Glomerular visceral epithelial cell (primary cell): ENCODE data around the gene SLC17A1.
A peak's percentile ranks its signal among the peaks of the same experiment; 100 is the strongest.

Experiments
- DNase-seq: peaks from one replicate; pipeline ENCODE4 v3.0.0-alpha.2; 2016; ENCODE audit errors: extremely low spot score

The SLC17A1 gene

GRCh38 chr6:25832670-25833069 is 818 bp upstream of the SLC17A1 start:
- no peak for DNase-seq

GRCh38 chr6:25832307-25832662 is 433 bp upstream of the SLC17A1 start:
- DNase-seq = no peak

DNA sequence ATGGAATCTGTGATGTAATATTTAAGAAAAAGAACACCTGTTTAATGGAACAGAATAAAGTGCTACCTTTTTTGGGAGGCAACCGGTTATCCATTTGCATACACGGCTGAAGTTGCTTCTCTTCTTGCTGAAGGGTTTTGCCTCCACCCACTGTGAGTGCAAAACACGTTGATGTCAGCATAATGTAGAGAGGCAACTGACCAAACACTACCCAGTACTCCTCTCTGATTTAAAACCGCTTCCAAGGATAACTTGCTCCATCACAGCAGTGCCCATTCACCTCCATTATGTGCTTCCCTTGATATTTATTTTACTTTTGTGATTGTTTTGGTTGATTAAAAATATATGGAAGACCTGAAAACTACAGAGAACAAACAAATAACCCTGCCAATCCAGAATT is 1.4 kb downstream of the SLC17A1 start:
- no peak for DNase-seq

DNA sequence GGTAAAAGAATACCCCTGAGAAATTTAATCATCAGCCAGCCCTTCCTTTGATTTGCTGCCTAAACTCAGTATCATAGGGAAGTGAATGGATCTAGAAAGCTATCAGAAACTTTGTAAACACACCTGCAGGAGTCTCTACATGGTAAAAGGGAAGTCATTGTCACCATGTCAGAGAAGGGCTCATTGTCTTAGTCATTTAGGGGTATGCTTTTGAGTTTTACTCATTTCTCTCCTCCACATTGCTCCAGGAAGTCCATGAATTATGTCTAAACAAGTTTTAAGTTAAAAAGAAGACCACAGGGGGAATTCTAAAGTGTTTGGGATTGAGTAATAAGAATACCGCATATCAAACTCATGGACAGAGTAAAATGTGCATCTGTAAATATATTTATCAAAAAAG is 2.5 kb downstream of the SLC17A1 start:
- no peak for DNase-seq

DNA sequence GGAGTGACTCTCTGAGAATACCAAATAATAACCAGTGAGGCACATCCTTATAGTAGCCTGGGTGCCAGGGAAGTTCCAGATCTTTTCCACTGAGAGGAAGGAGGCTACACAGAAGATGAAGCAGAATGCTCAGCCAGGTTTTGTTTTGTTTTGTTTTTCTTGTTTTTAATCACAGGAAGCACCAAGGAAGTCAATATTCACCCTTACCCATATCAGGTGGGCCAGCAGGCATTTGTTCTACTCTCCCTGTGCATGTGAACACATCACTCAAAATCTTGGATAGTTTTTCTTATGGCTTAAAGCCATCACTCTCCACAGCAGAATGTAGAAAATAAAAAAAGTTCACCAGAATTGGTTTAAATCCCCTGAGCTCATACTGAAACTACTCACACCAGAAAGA is 10.5 kb downstream of the SLC17A1 start:
- no peak for DNase-seq

DNA sequence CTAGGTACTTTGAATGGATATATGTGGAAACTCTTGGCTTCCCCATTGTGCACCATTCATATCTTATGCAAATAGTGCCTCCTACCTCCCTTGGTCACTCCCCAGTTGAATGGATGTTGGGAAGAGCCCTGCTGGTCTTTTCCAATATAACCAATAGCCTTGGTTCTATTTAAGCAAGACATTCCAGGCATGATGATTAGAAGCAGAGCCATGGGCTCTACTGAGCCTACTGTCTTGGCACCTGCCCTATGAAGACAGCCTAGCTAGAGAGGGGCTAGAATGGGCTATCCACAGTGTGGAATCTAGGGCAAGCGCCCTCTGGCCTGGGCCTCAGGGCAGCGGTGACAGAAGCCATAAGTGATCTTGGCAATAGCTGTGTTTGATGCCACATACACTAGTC is 15.6 kb downstream of the SLC17A1 start:
- no peak for DNase-seq

DNA sequence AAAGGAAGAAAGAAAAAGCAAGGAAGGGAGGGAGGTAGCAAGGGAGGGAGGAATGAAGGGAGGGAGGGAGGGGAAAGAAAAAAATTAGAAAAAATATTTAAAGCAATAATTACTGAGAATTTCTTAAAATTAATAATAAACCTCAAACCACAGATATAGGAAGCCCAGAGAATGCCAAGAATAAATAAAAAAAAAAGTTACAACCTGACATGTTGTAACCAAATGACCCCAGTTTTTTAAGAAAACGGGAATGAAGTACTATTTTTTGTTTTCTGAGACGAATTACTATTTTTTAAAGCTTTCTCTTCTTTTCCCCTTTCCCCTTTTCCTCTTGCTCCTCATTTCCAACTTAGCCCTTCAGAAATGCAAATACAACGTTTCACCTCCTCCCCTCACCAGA is 16.7 kb downstream of the SLC17A1 start:
- no peak for DNase-seq

DNA sequence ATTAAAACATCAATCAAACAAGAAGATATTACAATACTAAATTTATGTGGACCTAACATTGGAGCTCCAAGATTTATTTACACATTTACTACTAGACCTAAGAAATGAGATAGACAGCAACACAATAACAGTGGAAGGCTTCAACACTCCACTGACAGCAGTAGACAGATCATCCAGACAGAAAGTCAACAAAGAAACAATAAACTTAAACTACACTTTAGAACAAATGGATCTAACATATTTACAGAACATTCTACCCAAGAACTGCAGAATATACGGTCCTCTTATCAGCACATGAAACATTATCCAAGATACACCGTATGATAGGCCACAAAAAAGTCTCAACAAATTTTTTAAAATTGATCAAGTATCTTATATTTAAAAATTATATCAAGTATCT is 27.0 kb downstream of the SLC17A1 start:
- no peak for DNase-seq

GRCh38 chr6:25801436-25801835 is 30.4 kb downstream of the SLC17A1 start:
- DNase-seq = no peak

DNA sequence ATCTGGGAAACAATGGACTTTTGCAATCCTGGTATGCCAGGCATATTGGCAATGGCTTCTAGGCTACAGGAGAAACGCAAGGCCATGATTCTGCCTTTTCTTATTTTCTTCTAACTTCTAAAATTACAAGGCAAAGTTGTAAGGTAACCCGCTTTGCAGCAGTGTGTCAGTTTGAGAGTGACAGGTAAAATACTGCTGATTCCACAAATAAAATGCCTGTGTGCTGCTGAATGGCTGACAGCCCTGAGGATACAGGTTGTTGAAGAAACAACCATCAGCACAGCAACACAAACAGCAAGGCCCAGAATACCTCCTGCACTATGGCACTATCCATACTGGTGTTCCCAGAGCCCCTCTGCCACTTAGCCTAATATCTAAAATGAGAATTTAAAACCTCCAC is 37.1 kb downstream of the SLC17A1 start:
- DNase-seq = no peak

- no peak for DNase-seq
Measured at GRCh38 chr6:25793970-25794369, 37.9 kb downstream of the SLC17A1 start.

GRCh38 chr6:25792016-25792415 is 39.8 kb downstream of the SLC17A1 start:
- no peak for DNase-seq

GRCh38 chr6:25789475-25789874 is 42.4 kb downstream of the SLC17A1 start:
- DNase-seq = no peak

DNA sequence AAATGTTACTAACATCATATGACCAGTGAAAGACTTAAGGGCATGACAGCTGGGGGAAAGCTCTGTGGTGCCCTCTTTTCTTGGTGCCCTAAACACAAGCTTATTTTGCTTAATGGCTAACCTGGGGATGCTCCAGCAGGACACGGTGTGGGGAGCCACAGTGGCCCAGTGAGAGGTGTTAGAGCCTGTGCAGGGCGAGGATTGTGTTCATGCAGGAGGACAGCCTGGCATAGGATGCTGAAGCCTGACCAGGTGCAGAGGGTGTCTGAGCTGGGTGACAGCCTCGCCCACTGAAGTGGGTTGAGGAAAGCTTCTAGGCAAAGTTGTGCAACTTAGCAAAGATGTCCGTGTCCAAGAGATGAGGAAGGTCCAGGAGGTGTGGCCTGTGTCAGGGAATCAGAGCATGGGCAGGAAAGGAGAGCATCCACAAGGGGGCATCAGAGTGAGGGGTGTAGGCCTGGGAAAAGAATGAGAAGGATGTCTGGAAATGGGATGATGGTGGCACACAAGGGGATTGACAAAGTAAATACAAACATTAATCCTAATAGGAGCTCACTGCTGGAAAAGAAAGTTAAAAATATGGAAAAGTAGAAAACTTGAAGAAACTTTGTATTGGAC is 43.4 kb downstream of the SLC17A1 start:
- DNase-seq = peak; percentile 55

- no peak for DNase-seq
Measured at GRCh38 chr6:25787428-25787827, 44.4 kb downstream of the SLC17A1 start.

DNA sequence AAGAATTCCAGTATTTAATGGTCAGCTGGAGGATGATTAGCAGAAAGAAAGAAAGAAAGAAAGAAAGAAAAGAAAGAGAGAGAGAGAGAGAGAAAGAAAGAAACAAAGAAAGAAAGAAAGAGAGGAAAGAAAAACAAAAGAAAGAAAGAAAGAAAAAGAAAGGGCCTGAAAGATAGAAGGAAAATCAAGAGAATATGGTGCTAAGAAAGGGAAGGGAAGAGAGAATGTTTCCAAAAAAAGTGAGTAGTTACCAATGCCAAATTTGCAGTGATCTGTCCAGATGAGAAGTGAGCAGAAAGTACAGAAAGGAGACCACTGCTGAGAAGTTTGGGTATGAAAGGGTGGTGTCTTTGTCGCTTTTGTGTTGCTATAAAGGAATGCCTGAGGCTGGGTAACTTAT is 50.7 kb downstream of the SLC17A1 start:
- DNase-seq = no peak

DNA sequence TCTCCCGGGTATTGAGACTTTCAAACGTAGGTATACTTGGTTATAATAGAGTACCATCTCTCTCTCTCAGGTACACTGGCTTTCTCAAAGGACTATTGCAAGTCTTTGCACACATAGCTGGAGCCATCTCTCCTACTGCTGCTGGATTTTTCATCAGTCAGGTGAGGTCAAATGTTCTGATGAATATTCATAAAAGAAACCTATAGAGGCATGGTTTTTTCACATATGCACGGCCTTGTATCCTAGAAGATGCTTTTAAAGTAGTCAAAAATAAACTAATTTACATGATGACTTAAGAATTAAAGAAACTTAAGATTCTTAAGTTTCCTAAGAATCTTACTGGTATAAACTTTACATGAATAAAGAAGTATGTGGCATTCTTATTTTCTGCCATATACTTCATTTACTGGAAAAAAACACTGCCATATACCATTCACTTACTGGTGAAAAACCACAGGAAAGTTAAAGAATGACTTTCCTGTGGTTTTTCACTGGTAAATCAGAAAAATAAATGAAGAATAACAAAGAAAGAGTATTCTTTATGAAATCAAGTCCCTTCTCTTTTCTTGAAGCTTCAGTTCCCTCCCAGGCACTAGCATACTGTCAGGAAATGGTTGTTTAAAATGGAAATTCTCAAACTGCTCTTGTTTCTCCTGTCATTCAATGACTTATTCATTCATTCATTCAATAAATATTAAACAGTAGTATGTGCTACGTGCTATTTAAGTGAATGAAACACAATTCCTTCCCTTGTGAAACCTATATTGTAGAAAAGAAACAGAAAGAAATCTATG is 53.8 kb downstream of the SLC17A1 start:
- no peak for DNase-seq

DNA sequence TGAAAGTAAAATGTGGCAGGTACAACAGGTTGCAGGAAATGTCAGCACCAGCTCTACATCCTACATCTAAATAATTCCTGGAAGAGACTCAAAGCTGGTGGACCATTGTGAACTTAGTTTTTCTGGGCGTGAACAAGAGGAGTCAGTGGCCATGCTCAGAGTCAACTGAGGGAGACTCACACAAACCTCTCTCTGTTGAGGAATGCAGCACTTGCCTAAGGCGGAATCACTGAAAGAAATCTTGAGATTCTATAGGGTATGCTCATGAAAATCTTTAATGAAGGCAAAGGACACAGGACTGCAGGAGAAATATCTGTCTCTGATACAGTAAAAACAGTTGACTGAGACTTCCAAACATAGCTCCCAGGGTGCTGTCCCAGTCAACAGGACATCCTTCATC is 54.8 kb downstream of the SLC17A1 start:
- no peak for DNase-seq

- DNase-seq = no peak
Measured at GRCh38 chr6:25774120-25774715, 57.6 kb downstream of the SLC17A1 start.

DNA sequence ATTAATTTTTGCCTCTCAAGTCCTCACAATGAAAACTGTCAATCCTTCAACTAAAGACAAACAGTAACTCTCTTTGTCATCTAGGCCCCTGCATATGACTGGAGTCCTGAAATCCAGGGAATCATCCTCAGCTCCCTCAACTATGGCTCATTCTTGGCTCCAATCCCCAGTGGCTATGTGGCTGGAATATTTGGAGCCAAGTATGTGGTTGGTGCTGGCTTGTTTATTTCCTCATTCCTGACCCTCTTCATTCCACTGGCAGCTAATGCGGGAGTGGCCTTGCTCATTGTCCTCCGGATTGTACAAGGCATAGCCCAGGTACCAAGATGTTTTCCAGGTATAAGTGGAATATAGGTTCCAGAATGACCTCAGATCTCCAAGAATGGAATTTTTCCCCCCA is 61.9 kb downstream of the SLC17A1 start:
- DNase-seq = peak; percentile 49

GRCh38 chr6:25768566-25768965 is 63.3 kb downstream of the SLC17A1 start:
- no peak for DNase-seq

GRCh38 chr6:25764611-25765010 is 67.2 kb downstream of the SLC17A1 start:
- no peak for DNase-seq

- DNase-seq = no peak
Measured at GRCh38 chr6:25757936-25758642, 73.8 kb downstream of the SLC17A1 start.
